NT2/D1 (cell line): ENCODE results near the gene ADGRA1.

Experiments
- DNase-seq: peaks from one replicate; pipeline ENCODE4 v3.0.0-alpha.2; 2011; ENCODE audit warnings: low read depth, low spot score
- H3K27me3 ChIP-seq: 2 replicates; pipeline ENCODE4 v1.6.0; 2011; ENCODE audit warnings: mild to moderate bottlenecking; ENCODE audit not compliant: insufficient read length, insufficient read depth
- H3K36me3 ChIP-seq: 2 replicates; pipeline ENCODE4 v1.6.1; 2011; ENCODE audit warnings: mild to moderate bottlenecking, low read length, mixed read lengths; ENCODE audit not compliant: insufficient read depth, insufficient read length
- H3K4me1 ChIP-seq: 2 replicates; pipeline ENCODE4 v1.5.1; 2011; ENCODE audit not compliant: insufficient read depth, insufficient read length
- H3K4me3 ChIP-seq: 2 replicates; pipeline ENCODE4 v1.5.1; 2011; ENCODE audit warnings: low read depth; ENCODE audit not compliant: insufficient read length
- H3K9ac ChIP-seq: 2 replicates; pipeline ENCODE4 v1.6.0; 2011; ENCODE audit warnings: low read depth; ENCODE audit not compliant: insufficient read length
- H3K9me3 ChIP-seq: 2 replicates; pipeline ENCODE4 v1.5.1; 2011; ENCODE audit warnings: mild to moderate bottlenecking, low read length; ENCODE audit not compliant: insufficient read depth
- SUZ12 ChIP-seq: IDR thresholded peaks from 2 replicates; pipeline ENCODE4 v1.6.1; 2011; ENCODE audit not compliant: insufficient read length, insufficient read depth; ENCODE audit errors: extremely low read depth
- YY1 ChIP-seq: IDR thresholded peaks from 2 replicates; pipeline ENCODE4 v1.6.1; 2011; ENCODE audit not compliant: insufficient read length, insufficient read depth
- ZNF274 ChIP-seq: IDR thresholded peaks from 2 replicates; pipeline ENCODE4 v1.6.1; 2011; ENCODE audit warnings: mild to moderate bottlenecking, low read depth, low read length

The ADGRA1 gene

DNA sequence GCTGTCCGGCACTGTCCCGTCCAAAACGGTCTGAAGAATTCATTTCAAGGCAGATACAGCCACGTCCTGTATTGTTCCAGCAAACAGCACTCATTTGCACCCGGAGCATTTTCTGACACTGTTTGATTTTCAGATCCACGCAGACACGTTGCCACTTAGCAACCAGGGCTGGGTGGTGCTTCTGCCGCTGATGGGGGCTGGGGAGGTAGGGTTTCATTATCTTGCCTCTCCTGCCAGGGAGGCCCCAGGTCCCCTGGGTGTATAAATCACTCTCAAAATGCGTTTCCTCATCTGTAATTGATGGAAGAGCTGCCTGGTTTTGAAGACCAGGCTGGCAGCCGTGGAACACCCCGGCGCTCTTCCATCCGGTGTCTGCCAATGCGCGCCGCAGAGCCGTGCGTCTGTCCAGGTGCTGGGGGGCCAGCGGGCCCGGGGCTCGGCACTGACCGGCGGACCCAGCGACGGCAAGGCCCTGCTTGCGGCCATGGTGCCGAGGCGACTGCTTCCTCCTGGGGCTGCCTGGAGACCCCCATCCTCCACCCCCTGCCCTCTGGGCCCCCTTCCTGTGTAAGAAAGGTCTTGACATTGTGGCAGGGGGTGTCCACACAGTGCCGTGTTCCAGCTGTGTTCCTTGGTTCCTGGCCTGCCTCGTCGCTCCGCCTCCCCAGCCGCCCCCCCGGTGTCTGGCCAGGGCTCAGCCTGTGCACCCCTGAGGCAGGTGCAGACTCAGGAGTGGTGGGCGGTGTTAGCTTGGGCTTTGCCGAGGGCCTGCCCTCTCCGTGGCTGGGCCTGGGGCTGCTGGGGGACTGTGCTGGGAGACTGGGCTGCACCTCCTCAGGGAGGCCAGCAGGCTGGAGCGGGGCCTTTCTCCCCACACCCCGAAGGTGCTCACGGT is 16.6 kb downstream of the ADGRA1 start:
- H3K36me3 ChIP-seq: no peaks in the 10 kb centered on the region
- no peak for TF ChIP-seq ZNF274
- no peak for DNase-seq

DNA sequence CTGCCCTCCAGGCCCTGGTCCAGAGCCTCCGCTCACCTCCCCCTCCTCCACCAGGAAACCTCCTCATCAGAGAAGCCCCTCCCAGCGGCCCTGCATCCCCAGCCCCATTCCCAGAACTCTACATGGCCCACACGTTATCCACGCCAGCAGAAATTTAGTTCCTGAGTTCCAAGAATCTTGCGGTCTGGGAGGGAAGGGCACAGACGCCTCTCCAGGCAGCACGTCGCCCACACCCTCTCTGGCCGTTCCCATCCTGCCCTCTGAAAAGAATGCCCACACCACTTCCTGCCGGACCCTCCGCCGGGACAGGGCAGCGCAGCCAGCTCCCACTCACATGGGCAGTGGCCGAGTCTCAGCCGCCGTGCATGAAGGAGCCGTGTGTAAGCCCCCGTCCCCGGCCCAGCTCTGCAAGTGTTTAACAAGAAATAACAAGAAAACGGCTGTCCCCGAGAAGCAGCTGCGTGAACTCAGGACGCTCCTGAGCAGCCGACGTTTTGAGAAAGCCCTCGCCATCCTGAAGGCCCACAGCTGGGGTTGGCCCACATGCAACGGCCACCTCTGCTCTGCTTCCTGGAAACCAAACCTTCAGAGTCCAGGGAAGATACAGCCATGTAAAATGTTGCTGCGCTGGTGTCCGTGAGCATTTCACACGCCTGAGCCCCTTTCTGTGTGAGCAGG is 17.4 kb downstream of the ADGRA1 start:
- no peak overlapping the region for H3K9ac ChIP-seq
- DNase-seq: no peak
- peaks cover 7% of the 10 kb centered on the region for H3K27me3 ChIP-seq
- no peaks in the 10 kb centered on the region for H3K36me3 ChIP-seq
- H3K4me3 ChIP-seq: no peak overlapping the region
- no peak for TF ChIP-seq ZNF274
- TF ChIP-seq YY1: no peak
- TF ChIP-seq SUZ12: no peak
- peaks cover 27% of the 10 kb centered on the region for H3K4me1 ChIP-seq
- H3K9me3 ChIP-seq: peaks cover 16% of the 10 kb centered on the region

More for the DNA sequence above, 16.6 kb downstream of the ADGRA1 start:
- Histone ChIP-seq H3K4me1 (peaks cover 27% of the 10 kb centered on the region), H3K9me3 (peaks cover 16% of the 10 kb centered on the region), H3K4me3 (no peak overlapping the region), H3K9ac (no peak overlapping the region), H3K27me3 (peaks cover 7% of the 10 kb centered on the region)

DNA sequence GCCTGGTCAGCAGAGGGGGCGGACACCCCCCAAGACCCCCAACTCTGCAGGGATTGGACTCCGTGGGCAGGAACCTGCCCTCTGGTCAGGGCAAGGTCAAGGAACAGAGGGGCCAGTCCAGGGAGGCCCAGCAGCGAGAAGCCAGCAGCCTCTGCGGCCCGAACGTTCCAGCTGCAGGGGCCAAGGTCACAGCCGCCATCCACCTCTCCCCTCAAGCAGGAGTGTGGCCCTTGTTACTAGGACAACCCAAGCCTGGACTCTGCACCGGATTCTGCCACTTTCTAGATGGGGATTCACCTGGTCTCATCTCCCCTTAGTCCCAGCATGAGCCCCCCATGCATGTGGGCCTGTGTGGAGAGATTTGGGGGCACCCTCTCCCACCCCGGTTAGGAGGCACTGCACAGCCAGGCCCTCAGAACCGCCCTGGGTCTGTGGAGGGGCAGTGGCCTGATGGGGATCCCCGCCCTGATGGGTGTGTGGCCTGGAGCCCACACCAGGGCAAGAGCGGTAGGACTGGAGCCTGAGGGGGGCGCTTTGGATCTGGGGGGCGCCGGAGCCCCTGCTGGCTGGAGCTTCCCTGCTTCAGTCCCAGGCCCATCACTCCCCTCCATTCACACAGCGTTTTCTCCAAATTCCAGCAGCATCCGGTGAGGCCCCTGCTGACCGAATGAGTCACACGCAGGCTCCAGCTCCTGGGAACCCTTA is 18.1 kb downstream of the ADGRA1 start:
- H3K4me1 ChIP-seq: peaks cover 24% of the 10 kb centered on the region
- H3K9ac ChIP-seq: no peak overlapping the region
- H3K27me3 ChIP-seq: peaks cover 7% of the 10 kb centered on the region
- no peaks in the 10 kb centered on the region for H3K36me3 ChIP-seq
- peaks cover 16% of the 10 kb centered on the region for H3K9me3 ChIP-seq
- H3K4me3 ChIP-seq: no peak overlapping the region
- TF ChIP-seq ZNF274 (no peak), YY1 (no peak), SUZ12 (no peak)
- DNase-seq: no peak

DNA sequence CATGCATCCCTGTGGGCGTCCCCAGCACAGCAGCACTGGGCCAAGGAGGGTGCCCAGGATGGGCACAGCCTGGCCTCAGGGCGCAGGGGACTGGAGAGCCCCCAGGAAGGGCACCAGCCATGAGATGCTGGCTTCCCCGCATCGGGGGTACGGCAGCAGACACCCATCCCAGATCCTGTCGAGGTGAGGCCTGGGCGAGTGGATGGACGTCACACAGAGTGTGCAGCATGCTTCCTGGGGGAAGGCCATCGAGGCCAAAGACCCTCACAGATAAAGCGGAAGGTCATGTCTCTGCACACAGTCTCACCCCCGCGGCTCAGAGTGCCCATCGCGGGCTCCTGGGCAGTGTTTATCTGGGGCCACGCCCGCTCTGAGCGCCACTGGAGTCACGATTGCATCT is 18.8 kb downstream of the ADGRA1 start:
- H3K4me3 ChIP-seq: no peak overlapping the region
- peaks cover 10% of the 10 kb centered on the region for H3K27me3 ChIP-seq
- no peak for DNase-seq
- TF ChIP-seq ZNF274 (no peak), SUZ12 (no peak), YY1 (no peak)
- H3K36me3 ChIP-seq: no peaks in the 10 kb centered on the region
- peaks cover 23% of the 10 kb centered on the region for H3K4me1 ChIP-seq
- peaks cover 22% of the 10 kb centered on the region for H3K9me3 ChIP-seq
- H3K9ac ChIP-seq: no peak overlapping the region

DNA sequence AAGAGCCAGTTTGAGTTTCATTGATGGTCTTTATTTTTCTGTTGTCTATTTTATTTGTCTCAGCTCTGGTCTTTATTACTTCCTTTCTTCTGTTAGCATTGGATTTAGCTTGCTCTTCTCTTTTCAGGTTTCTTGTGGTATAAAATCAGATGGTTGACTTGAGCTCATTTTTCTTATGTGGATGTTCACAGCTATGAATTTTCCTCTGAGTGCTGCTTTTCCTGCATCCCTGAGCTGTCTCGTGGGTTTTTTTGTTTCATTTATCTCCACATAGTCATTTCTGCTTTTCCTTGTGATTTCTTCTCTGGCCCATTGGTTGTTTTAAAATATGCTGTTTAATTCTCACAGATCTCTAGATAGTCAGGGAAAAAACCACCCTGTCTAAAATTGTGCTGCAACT is 19.7 kb downstream of the ADGRA1 start:
- no peak overlapping the region for H3K9ac ChIP-seq
- no peaks in the 10 kb centered on the region for H3K36me3 ChIP-seq
- peaks cover 6% of the 10 kb centered on the region for H3K27me3 ChIP-seq
- TF ChIP-seq SUZ12: no peak
- no peak for TF ChIP-seq ZNF274
- TF ChIP-seq YY1: no peak
- peaks cover 19% of the 10 kb centered on the region for H3K4me1 ChIP-seq
- no peak overlapping the region for H3K4me3 ChIP-seq
- DNase-seq: no peak
- H3K9me3 ChIP-seq: peaks cover 24% of the 10 kb centered on the region

DNA sequence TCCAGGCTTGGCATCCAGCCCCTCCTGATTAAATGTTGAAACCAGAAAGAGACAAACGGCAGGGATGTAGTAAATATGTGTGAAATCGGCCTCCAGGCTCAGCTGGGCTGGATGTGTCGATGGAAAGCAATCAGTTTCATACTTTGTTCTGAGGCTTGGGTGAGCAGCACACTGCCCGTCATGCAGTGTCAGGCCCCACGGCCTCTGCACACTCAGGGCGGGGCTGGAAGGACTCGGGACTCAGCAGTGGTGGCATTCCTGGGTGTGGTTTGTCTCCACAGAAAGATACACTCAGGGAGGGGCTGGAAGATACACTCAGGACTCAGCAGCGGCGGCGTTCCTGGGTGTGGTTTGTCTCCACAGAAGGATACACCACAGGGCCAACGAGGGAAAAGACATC is 22.0 kb downstream of the ADGRA1 start:
- Histone ChIP-seq H3K4me1 (peaks cover 10% of the 10 kb centered on the region), H3K9me3 (peaks cover 24% of the 10 kb centered on the region), H3K9ac (peak overlapping the region; percentile 21), H3K4me3 (no peak overlapping the region), H3K36me3 (no peaks in the 10 kb centered on the region), H3K27me3 (peaks cover 6% of the 10 kb centered on the region)
- TF ChIP-seq ZNF274: no peak
- no peak for TF ChIP-seq SUZ12
- no peak for TF ChIP-seq YY1
- DNase-seq: no peak

DNA sequence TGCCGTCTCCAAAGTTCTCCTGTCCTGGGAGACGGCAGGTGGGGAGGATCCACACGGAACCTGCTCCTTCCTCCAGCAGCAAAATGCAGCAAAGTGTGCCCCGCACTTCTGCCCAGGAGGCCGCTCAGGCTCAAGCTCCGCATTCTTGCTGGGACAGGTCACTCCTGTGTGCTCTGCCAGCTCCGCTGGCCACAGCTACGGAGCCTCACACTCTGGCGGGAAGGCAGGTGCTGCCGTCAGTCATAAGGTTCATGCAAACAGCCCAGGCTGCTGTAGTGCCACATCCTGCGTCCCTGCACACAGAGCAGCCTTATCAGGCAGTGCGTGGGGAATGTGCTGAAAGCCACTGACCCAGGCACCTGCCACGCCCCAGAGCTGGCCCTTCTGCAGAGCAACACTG is 22.4 kb downstream of the ADGRA1 start:
- H3K9ac ChIP-seq: no peak overlapping the region

More for the DNA sequence above, 22.4 kb downstream of the ADGRA1 start:
- no peaks in the 10 kb centered on the region for H3K36me3 ChIP-seq
- H3K9me3 ChIP-seq: peaks cover 24% of the 10 kb centered on the region
- TF ChIP-seq SUZ12 (no peak), ZNF274 (no peak), YY1 (no peak)
- H3K27me3 ChIP-seq: peaks cover 6% of the 10 kb centered on the region
- H3K4me3 ChIP-seq: no peak overlapping the region
- no peak for DNase-seq
- peaks cover 10% of the 10 kb centered on the region for H3K4me1 ChIP-seq
